ENCODE measurements around the gene HTR4. TPM values are rescaled to one million over a fixed set of nuclear protein-coding genes. Genes with fewer than 3 reads are reported as not detected.

The HTR4 gene
- polyA plus RNA-seq, 1 donor (not counting 4 experiments of a cell fraction or from before 2014, with no cell fraction given), result not detected

DNA sequence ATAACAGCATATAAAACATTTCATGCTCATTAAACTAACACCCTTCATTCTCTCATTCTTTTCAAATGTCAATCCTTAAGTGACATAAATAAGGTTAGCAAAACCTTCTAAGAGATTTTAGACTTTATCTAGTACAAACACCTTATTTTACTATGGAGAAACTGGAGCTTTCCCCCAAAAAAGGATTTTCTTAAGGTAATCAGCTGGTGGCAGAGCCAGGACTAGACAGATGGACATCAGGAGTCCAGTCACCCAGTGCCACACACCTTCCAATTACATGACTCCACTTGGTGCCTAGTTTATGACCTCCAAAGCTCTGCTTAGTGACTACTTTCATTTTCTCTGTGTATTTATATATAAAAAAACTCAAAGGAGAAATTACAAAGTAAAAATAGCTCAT, 70.2 kb downstream of the HTR4 start:
- Histone ChIP-seq H3K79me2 (ENCODE audit: control insufficient read depth, insufficient read depth, low read length) (no peaks in the 10 kb centered on the region), H3K9me3 (ENCODE audit: control insufficient read depth, low read depth, low read length) (no peaks in the 10 kb centered on the region), H3K9ac (ENCODE audit: control insufficient read depth, extremely low read depth, insufficient read depth, low read length) (no peak overlapping the region), H2AFZ (ENCODE audit: control insufficient read depth, low read length) (no peak overlapping the region), H3K27ac (ENCODE audit: control insufficient read depth, insufficient read depth, low read length) (no peak overlapping the region), H3K4me3 (ENCODE audit: control insufficient read depth in 2 of 3, extremely low read depth in 1 of 3, insufficient read depth in 2 of 3, low read depth in 1 of 3, low read length in 3 of 3) (no peak overlapping the region), H3K9me1 (ENCODE audit: control insufficient read depth, extremely low read depth, insufficient read depth, low read length) (no peaks in the 10 kb centered on the region), H3K36me3 (ENCODE audit: control insufficient read depth in 2 of 2, extremely low read depth in 1 of 2, insufficient read depth in 2 of 2, low read length in 2 of 2) (no peaks in the 10 kb centered on the region), H4K20me1 (ENCODE audit: control insufficient read depth, extremely low read depth, insufficient read depth, low read length) (no peaks in the 10 kb centered on the region), H3K4me1 (ENCODE audit: control insufficient read depth, extremely low read depth, insufficient read depth, low read length) (no peaks in the 10 kb centered on the region), H3K27me3 (ENCODE audit: control insufficient read depth, extremely low read depth, insufficient read depth, low read length) (no peaks in the 10 kb centered on the region), H3K4me2 (ENCODE audit: control insufficient read depth, extremely low read depth, insufficient read depth, low read depth, low read length) (no peak overlapping the region)
- no peak for DNase-seq (ENCODE audit: low read depth, low spot score)
- dilution Hi-C loops (cut with MboI; ENCODE audit: extremely low pct_ligation_motif_present, low sequenced_read_pairs), result no loop called here
- no peak for FAIRE-seq
- no peak for TF ChIP-seq EZH2 (IDR thresholded peaks at IDR 0.05; ENCODE audit: low read length)
- TF ChIP-seq, protein P1, sequence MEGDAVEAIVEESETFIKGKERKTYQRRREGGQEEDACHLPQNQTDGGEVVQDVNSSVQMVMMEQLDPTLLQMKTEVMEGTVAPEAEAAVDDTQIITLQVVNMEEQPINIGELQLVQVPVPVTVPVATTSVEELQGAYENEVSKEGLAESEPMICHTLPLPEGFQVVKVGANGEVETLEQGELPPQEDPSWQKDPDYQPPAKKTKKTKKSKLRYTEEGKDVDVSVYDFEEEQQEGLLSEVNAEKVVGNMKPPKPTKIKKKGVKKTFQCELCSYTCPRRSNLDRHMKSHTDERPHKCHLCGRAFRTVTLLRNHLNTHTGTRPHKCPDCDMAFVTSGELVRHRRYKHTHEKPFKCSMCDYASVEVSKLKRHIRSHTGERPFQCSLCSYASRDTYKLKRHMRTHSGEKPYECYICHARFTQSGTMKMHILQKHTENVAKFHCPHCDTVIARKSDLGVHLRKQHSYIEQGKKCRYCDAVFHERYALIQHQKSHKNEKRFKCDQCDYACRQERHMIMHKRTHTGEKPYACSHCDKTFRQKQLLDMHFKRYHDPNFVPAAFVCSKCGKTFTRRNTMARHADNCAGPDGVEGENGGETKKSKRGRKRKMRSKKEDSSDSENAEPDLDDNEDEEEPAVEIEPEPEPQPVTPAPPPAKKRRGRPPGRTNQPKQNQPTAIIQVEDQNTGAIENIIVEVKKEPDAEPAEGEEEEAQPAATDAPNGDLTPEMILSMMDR (optimal IDR thresholded peaks at IDR 0.05 in 1 of 3, IDR thresholded peaks at IDR 0.05 in 1 of 3, conservative IDR thresholded peaks at IDR 0.05 in 1 of 3; ENCODE audit: extremely low read depth in 1 of 3, insufficient read depth in 2 of 3, low read length in 3 of 3), result no peak

DNA sequence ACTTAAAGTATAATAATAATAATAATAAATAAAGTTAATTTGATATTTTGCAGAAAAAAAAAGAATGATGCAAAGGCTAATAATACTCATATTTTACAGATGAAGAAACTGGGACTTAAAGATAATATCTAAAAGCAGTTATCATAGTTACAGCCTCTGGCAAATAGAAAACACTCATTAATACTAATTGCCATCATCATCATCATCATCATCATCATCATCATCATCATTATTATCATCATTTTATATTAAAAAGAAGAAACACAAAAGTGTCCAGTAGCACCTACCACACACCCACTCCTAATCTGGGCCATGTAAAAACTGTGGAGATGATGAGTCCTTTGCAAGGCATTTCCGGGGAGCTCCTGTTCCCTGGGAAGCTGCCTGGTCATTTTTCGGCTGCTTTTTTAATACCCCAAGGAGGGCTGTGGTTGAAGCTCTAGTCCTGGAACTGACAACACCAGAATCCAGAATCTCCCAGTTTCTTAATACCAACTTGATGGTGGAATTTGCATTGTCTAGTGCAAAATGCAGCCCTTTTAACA, 70.8 kb downstream of the HTR4 start:
- H3K27ac ChIP-seq (ENCODE audit: control insufficient read depth, insufficient read depth, low read length), result no peak overlapping the region
- H3K27me3 ChIP-seq (ENCODE audit: control insufficient read depth, extremely low read depth, insufficient read depth, low read length), result no peaks in the 10 kb centered on the region
- TF ChIP-seq, protein P1 (optimal IDR thresholded peaks at IDR 0.05 in 1 of 3, IDR thresholded peaks at IDR 0.05 in 1 of 3, conservative IDR thresholded peaks at IDR 0.05 in 1 of 3; ENCODE audit: extremely low read depth in 1 of 3, insufficient read depth in 2 of 3, low read length in 3 of 3), result no peak
- no peak for TF ChIP-seq EZH2 (IDR thresholded peaks at IDR 0.05; ENCODE audit: low read length)
- H3K9me1 ChIP-seq (ENCODE audit: control insufficient read depth, extremely low read depth, insufficient read depth, low read length), result no peaks in the 10 kb centered on the region
- H3K9me3 ChIP-seq (ENCODE audit: control insufficient read depth, low read depth, low read length), result no peaks in the 10 kb centered on the region
- H3K4me3 ChIP-seq (ENCODE audit: control insufficient read depth in 2 of 3, extremely low read depth in 1 of 3, insufficient read depth in 2 of 3, low read depth in 1 of 3, low read length in 3 of 3), result no peak overlapping the region
- no peak overlapping the region for H2AFZ ChIP-seq (ENCODE audit: control insufficient read depth, low read length)
- no peaks in the 10 kb centered on the region for H3K79me2 ChIP-seq (ENCODE audit: control insufficient read depth, insufficient read depth, low read length)
- dilution Hi-C loops (cut with MboI; ENCODE audit: extremely low pct_ligation_motif_present, low sequenced_read_pairs), result no loop called here
- DNase-seq (ENCODE audit: low read depth, low spot score) (no peak), FAIRE-seq (no peak)
- no peaks in the 10 kb centered on the region for H4K20me1 ChIP-seq (ENCODE audit: control insufficient read depth, extremely low read depth, insufficient read depth, low read length)
- H3K9ac ChIP-seq (ENCODE audit: control insufficient read depth, extremely low read depth, insufficient read depth, low read length), result no peak overlapping the region
- H3K36me3 ChIP-seq (ENCODE audit: control insufficient read depth in 2 of 2, extremely low read depth in 1 of 2, insufficient read depth in 2 of 2, low read length in 2 of 2), result no peaks in the 10 kb centered on the region
- H3K4me1 ChIP-seq (ENCODE audit: control insufficient read depth, extremely low read depth, insufficient read depth, low read length), result no peaks in the 10 kb centered on the region
- H3K4me2 ChIP-seq (ENCODE audit: control insufficient read depth, extremely low read depth, insufficient read depth, low read depth, low read length), result no peak overlapping the region

Data from keratinocyte (primary cell).